Placental epithelial cell (primary cell): ENCODE results near the gene MLLT1. TPM values are rescaled to one million over a fixed set of nuclear protein-coding genes. Genes with fewer than 3 reads are reported as not detected.

Source experiments
- small RNA-seq: library from RNA; depleted of rRNA; stranded (forward); fragments of <200 nt; gene quantifications from one replicate; pipeline ENCODE3, GENCODE V24; 2012
- total RNA-seq: library from RNA; depleted of rRNA; stranded (reverse); fragments of >200 nt; gene quantifications from 2 replicates; pipeline ENCODE4 v1.2.3, GENCODE V29; 2012

Gene MLLT1
- total RNA-seq, result 5.5 and 9.1 TPM in 2 replicates

GRCh38 chr19:6279931-6280591 is at the start of gene MLLT1:
Gene MLLT1 (minus strand): TSS chr19:6279975. CDS start chr19:6279784, 191 bp downstream.

Small RNAs within 50 kb of the gene (small RNA-seq; reads per million reads assigned to genes)
- gene AC011471.1, result not detected

Other genes starting within 250 kb of the MLLT1 start
- 4.6 and 4.7 TPM in 2 replicates for gene RFX2, start 169.5 kb downstream of the MLLT1 start, total RNA-seq
- not detected in 2 replicates for gene ACSBG2, start 144.3 kb downstream of the MLLT1 start, total RNA-seq
- gene ACER1, start 53.6 kb upstream of the MLLT1 start, total RNA-seq, result 0.11 TPM in 1 of 2 replicates, not detected in the other
- 32.2 and 56.3 TPM in 2 replicates for gene CLPP, start 81.6 kb upstream of the MLLT1 start, total RNA-seq
- 71.4 and 73.0 TPM in 2 replicates for gene ALKBH7, start 92.8 kb upstream of the MLLT1 start, total RNA-seq
- gene PSPN, start 96.0 kb upstream of the MLLT1 start, total RNA-seq, result 1.2 and 1.4 TPM in 2 replicates
- 43.7 and 70.3 TPM in 2 replicates for gene GTF2F1, start 113.2 kb upstream of the MLLT1 start, total RNA-seq
- gene KHSRP, start 144.8 kb upstream of the MLLT1 start, total RNA-seq, result 79.7 and 92.4 TPM in 2 replicates
- not detected in 2 replicates for gene SLC25A41, start 153.8 kb upstream of the MLLT1 start, total RNA-seq
- gene SLC25A23, start 179.8 kb upstream of the MLLT1 start, total RNA-seq, result 4.7 and 5.4 TPM in 2 replicates
- gene CRB3, start 184.3 kb upstream of the MLLT1 start, total RNA-seq, result 0.39 and 0.65 TPM in 2 replicates
- not detected in 2 replicates for gene DENND1C, start 201.8 kb upstream of the MLLT1 start, total RNA-seq
- not detected in 2 replicates for gene TUBB4A, start 222.3 kb upstream of the MLLT1 start, total RNA-seq